ENCODE results near the gene SCN4A.
"Not testable (repeated sequence)": the region's sequence is repeated elsewhere in the genome, so short reads cannot be mapped to it uniquely, and the experiment has no call there.

The SCN4A gene

DNA sequence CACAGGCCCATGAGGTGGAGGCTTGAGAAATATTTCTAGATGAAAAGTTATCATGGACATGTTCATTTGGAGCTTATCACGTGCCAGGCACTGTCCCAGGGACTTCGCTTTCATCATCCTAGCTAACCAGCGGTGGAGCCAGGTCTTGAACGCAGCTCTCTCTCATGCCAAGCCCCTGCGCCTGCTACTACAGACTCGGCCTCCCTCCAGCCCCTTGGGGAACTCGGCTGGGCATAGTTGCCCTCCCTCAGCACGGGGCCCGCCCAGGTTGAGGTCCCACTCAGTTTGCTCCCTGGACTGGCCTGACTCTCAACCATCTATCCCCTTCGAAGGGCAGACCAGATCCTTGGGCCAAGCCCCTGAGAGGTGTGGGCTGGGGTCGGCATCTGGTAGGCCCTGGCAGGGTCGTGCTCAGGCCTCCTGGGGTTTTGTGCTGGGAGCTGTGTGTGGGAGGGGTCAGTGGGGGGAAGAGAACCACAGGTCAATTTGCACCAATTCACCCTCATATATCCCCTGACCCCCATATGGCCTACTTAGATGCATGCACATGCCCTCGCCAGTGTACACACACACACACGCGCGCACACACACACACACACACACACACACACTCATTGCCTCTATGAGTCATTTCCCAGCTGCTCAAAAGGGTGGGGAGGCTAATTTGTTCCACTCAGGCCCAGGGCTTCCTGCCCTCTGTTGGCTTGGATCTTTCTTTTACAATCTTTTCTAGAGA lies 12.1 kb upstream of the SCN4A start:
- DNase-seq (ENCODE audit: low read depth), result peak; percentile 43

- no peak for DNase-seq (ENCODE audit: low read depth)
Measured at GRCh38 chr17:63984236-63984635, 11.5 kb upstream of the SCN4A start.

DNA sequence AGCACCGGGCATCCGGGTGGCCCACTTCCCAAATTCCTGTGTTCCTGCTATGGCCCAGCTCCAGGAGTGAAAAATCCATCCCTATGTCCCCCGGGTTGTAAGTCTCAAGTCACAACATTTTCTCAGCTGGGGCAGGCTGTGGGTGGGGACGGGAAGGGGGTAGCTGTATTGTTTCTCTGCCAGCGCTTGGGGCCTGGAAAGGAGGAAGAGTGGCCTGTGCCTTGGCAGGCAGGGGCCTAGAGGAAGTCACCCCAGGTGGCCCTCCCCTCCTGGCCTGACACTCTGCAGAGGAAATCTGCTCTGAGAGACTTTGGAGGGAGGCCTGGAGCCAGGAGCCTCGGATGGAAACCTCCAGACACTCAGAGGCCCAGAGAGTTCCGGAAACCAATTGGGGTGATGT lies 10.6 kb upstream of the SCN4A start:
- no peak for DNase-seq (ENCODE audit: low read depth)

DNA sequence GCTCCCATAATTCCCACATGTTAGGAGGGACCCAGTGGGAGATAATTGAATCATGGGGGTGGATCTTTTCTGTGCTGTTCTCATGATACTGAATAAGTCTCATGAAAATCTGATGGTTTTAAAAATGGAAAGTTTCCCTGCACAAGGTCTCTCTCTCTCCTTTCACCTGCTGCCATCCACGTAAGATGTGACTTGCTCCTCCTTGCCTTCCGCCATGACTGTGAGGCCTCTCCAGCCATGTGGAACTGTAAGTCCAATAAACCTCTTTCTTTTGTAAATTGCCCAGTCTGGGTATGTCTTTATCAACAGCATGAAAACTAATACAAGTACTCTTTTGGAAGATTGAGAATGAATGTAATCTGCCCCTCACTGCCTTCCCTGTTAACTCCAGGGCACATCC lies 9.9 kb upstream of the SCN4A start:
- DNase-seq (ENCODE audit: low read depth), result not testable (repeated sequence)

- DNase-seq (ENCODE audit: low read depth), result no peak
Measured at GRCh38 chr17:63978272-63979200, 5.8 kb upstream of the SCN4A start.

DNA sequence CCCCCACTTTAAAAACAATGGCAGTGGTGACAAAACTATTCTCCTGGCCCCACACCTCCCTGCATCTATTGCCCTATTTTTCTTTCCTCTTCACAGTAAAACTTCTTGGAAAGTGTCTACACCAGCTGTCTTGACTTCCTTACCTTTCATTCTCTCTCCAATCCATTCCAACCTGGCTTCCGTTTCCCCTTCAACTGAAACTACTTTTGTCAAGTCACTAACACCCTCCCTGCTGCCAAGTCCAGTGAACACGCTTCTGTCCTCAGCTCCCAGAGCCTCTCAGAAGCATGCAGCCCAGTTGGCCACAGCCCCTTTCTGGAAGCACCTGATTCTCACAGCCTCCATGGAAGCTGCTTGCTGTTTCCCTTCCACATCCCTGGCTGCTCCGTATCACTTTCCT lies 4.0 kb upstream of the SCN4A start:
- DNase-seq (ENCODE audit: low read depth), result no peak

- DNase-seq (ENCODE audit: low read depth), result no peak
Measured at GRCh38 chr17:63975541-63976092, 2.9 kb upstream of the SCN4A start.

DNA sequence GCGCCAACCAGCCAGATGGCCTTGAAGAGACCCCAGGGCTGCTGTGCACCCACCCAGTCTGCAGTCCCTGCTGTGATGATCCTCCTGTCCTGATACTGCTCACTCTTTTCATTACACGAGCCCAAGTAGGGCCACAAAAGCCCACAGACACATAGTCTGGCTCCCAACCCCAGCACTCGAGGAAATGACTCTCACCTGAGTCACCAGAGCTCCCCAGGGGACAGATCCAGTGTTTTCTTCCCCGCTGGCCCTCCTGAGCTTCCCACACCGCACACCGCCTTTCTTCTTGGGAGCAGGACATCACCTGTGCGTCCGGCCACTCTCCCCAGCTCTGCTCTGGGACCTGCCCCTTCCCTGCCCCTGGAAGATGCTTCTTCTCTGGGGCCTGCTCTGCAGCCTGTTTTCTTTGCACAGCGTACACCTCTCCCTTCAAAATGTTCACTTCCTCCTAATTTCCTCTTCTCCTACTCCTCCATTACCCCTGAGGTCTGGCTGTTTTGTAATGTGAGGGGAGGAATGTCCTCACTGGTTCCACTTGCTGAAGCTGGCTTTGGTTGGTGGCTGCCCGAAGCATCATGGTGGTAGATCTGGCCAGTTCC lies 2.0 kb upstream of the SCN4A start:
- DNase-seq (ENCODE audit: low read depth), result no peak

DNA sequence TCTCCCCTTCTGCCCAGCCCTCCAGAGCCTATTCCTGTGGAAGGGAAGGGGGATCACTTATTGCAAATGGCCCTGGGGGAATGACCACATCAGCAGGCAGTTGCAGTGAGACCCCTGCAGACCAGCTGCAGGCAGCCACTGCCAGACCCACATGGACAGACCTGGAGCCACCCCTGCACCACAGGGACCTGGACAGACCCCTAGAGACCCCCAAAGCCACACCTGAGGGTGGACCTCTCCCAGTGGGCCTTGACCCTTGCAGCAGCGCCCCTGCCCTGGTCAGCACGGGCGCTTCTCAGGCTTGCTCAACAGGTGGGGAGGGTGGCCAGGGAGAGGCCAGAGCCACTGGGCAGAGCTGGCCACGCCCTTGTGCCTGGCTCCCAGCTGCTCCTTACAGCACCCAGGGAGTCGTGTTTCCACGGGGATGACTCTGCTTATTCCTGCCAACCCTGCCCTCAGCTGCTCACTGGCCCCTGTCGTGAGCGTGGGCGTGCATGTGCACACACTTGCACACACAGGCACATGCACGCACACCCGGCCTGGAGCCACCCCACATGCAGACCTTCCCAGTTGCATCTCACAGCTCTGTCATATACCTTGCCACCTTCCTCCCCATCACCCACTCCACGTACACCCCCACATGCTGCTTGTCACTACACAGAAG lies 1.3 kb upstream of the SCN4A start:
- DNase-seq (ENCODE audit: low read depth), result no peak

GRCh38 chr17:63973247-63973646 lies 529 bp upstream of the SCN4A start:
- no peak for DNase-seq (ENCODE audit: low read depth)

DNA sequence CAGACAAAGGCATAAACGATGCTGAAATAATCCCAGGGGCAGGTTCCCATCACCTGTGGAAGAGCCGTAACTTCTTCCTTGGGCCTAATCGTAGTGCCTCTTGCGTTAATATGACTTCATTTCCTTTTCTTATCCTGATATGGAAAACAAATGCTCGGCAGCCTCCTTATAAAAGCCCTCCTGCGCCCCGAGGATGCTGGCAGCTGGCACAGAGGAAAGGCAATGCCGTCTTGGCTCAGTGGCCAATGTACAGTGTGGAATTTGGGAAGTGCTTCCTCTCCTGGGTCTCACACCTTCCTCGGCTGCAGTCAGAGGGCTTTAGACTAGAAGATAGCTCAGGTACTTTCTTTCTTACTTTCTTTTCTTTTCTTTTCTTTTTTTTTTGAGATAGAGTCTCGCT lies 3.4 kb downstream of the SCN4A start:
- no peak for DNase-seq (ENCODE audit: low read depth)

DNA sequence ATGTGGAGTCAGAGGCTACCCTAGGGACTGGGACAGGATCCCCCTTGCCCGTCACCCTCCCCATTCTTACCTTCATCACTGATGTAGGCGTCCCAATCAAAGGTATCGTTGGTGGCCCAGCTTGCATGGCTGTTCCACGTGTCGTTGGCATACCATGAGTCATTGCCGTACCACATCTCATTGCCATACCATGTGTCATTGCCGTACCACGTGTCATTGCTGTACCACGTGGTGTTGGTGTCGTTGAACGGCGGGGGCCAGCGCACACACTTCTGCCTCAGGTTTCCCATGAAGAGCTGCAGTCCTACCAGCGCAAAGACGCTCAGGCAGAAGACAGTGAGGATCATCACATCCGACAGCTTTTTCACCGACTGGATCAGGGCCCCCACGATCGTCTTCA lies 4.8 kb downstream of the SCN4A start:
- no peak for DNase-seq (ENCODE audit: low read depth)

GRCh38 chr17:63966646-63967264 lies 6.0 kb downstream of the SCN4A start:
- DNase-seq (ENCODE audit: low read depth), result no peak

- DNase-seq (ENCODE audit: low read depth), result no peak
Measured at GRCh38 chr17:63963123-63963522, 9.6 kb downstream of the SCN4A start.

GRCh38 chr17:63962298-63962744 lies 10.4 kb downstream of the SCN4A start:
- DNase-seq (ENCODE audit: low read depth), result no peak

GRCh38 chr17:63961355-63962212 lies 11.1 kb downstream of the SCN4A start:
- DNase-seq (ENCODE audit: low read depth), result no peak

DNA sequence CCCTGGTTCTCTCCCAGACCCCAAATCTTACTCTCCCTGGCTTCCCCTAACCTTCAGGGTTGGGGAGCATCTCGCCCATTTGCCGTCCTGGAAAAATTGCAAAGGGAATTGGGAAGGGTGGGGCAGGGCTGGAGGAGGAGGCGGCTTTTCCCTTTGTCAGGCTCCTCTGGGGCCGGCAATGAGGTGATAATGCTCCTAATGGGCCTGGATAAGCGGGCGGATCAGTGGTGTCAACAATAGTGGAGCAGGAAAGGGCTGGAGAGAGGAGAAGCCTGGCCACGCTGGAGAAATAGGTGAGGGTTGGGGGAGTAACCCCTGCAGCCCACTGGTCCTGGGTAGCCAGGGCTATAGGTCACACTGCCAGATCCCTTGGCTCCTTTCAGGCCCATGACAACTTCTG lies 12.3 kb downstream of the SCN4A start:
- DNase-seq (ENCODE audit: low read depth), result no peak

GRCh38 chr17:63960006-63960405 lies 12.7 kb downstream of the SCN4A start:
- DNase-seq (ENCODE audit: low read depth), result no peak

GRCh38 chr17:63956296-63956920 lies 16.3 kb downstream of the SCN4A start:
- no peak for DNase-seq (ENCODE audit: low read depth)

DNA sequence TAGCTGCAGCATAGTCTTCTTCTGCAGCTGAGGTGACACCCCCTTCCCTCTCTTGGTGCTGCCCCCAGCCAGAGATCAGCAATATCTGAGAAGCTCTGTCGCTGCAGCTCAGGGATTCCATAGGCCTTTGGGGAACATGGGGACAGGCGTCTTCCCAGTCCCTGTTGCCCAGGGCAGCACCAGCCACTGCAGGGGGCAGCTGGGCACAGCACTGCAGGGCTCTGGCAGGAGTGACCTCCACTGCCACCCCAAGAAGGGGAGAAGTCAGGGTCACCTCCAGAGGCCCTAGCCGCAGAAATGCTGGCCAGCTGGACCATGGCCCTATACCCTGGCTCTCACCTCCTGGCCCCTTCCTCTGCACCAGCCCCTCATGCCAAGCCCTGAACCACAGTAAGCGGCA lies 16.9 kb downstream of the SCN4A start:
- DNase-seq (ENCODE audit: low read depth), result no peak
